Measurements from ENCODE around the gene SGCD.
A peak's percentile ranks its signal among the peaks of the same experiment; 100 is the strongest.

SGCD gene

DNA sequence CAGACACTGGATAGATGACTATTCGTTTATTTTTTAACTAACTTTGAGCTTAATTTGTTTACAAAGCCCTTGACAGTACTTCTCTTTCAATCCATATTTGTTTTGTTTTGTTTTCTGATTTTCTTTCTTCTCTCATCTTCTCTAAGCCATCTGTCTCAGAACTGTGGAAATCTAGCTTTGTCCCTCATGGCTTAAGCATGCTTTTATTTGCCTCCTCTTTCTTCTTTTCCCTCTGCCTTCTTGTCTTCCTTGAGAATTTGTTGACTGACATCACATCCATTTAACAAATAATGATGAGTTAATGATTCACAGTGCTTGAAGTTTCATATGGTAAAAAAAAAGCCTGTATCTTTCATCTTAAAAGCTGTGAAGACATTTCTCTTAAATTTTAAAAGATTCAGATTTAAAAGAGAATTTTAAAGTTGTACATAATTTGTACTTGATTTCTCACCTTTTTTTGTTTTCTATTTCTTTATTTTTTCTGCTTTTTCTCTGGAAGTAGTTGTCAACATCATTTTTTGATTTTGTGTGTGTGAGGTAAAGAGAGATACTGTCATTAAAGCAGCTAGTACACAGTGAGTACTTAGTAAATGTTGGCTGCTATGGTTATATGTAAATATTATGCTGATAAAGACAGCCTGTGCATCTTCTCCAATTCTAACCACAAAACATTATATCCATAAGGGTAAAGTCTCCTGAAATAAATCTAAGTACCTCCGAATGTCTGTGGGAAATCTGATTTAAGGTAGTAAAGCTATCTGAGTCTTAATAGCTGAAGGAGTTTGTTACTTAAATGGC, 13.9 kb upstream of the SGCD start:
- no peak overlapping the region for H3K4me3 ChIP-seq (ENCODE audit: low read depth, low read length)
- H3K9ac ChIP-seq, result no peak overlapping the region
- no peaks in the 10 kb centered on the region for H3K79me2 ChIP-seq
- no peaks in the 10 kb centered on the region for H3K4me1 ChIP-seq
- H2AFZ ChIP-seq, result no peak overlapping the region
- TF ChIP-seq, protein P1, sequence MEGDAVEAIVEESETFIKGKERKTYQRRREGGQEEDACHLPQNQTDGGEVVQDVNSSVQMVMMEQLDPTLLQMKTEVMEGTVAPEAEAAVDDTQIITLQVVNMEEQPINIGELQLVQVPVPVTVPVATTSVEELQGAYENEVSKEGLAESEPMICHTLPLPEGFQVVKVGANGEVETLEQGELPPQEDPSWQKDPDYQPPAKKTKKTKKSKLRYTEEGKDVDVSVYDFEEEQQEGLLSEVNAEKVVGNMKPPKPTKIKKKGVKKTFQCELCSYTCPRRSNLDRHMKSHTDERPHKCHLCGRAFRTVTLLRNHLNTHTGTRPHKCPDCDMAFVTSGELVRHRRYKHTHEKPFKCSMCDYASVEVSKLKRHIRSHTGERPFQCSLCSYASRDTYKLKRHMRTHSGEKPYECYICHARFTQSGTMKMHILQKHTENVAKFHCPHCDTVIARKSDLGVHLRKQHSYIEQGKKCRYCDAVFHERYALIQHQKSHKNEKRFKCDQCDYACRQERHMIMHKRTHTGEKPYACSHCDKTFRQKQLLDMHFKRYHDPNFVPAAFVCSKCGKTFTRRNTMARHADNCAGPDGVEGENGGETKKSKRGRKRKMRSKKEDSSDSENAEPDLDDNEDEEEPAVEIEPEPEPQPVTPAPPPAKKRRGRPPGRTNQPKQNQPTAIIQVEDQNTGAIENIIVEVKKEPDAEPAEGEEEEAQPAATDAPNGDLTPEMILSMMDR (IDR thresholded peaks at IDR 0.05), result no peak
- no peaks in the 10 kb centered on the region for H3K27me3 ChIP-seq (ENCODE audit: control insufficient read depth, insufficient read depth, low read length)
- no peak overlapping the region for H3K27ac ChIP-seq
- no peak overlapping the region for H3K4me2 ChIP-seq (ENCODE audit: low read length)
- H3K36me3 ChIP-seq (ENCODE audit: control insufficient read depth, insufficient read depth, low read length), result no peaks in the 10 kb centered on the region
- H3K9me3 ChIP-seq (ENCODE audit: control insufficient read depth, low read length), result no peaks in the 10 kb centered on the region

DNA sequence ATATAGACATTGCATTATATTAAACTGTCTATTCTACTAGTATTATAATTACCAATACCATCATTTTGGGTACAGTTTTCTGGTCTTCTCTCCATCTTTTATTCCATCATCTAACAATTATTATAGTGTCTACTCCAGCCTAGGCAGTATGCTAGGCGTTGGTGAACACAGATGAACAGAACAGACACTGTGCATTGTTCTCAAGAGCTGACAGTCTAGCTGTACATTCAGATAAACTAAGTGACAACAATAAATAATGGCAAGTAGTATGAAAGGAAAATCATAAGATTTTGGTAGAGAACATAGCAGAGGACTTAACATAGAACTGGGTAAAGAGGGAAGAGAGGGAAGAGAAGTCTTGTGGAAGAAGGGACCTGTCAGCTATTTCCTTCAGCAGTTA, 12.5 kb upstream of the SGCD start:
- H3K9me3 ChIP-seq (ENCODE audit: control insufficient read depth, low read length), result no peaks in the 10 kb centered on the region
- no peaks in the 10 kb centered on the region for H3K36me3 ChIP-seq (ENCODE audit: control insufficient read depth, insufficient read depth, low read length)
- no peaks in the 10 kb centered on the region for H3K4me1 ChIP-seq
- TF ChIP-seq, protein P1 (IDR thresholded peaks at IDR 0.05), result no peak
- no peak overlapping the region for H3K4me3 ChIP-seq (ENCODE audit: low read depth, low read length)
- H2AFZ ChIP-seq, result no peak overlapping the region
- H3K27ac ChIP-seq, result no peak overlapping the region
- no peak overlapping the region for H3K4me2 ChIP-seq (ENCODE audit: low read length)
- H3K9ac ChIP-seq, result no peak overlapping the region
- no peaks in the 10 kb centered on the region for H3K27me3 ChIP-seq (ENCODE audit: control insufficient read depth, insufficient read depth, low read length)
- no peaks in the 10 kb centered on the region for H3K79me2 ChIP-seq

DNA sequence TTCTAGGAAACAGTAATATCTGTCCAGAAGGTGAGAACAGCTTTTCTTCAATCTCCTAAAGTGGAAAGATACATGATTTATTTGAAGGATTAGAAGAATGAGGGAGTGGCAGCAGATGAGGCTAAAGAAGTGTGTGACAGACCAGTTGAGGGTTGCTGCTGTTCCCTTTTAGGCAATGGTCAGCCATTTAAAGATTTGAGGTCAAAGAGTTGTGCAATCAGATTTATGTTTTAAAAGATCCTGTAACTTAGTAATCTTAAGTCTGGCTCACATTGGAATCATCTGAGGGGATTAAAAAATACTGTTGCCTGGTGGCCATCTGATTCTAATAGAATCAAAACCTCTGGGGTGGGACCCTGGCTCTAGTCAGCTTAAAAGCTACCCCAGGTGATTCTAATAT, 4.3 kb upstream of the SGCD start:
- Histone ChIP-seq H3K4me2 (ENCODE audit: low read length) (no peak overlapping the region), H3K27ac (no peak overlapping the region), H3K4me1 (peaks cover 10% of the 10 kb centered on the region), H3K79me2 (no peaks in the 10 kb centered on the region), H3K9me3 (ENCODE audit: control insufficient read depth, low read length) (no peaks in the 10 kb centered on the region), H3K9ac (no peak overlapping the region), H2AFZ (no peak overlapping the region), H3K36me3 (ENCODE audit: control insufficient read depth, insufficient read depth, low read length) (no peaks in the 10 kb centered on the region), H3K4me3 (ENCODE audit: low read depth, low read length) (no peak overlapping the region), H3K27me3 (ENCODE audit: control insufficient read depth, insufficient read depth, low read length) (no peaks in the 10 kb centered on the region)
- TF ChIP-seq, protein P1 (IDR thresholded peaks at IDR 0.05), result no peak

DNA sequence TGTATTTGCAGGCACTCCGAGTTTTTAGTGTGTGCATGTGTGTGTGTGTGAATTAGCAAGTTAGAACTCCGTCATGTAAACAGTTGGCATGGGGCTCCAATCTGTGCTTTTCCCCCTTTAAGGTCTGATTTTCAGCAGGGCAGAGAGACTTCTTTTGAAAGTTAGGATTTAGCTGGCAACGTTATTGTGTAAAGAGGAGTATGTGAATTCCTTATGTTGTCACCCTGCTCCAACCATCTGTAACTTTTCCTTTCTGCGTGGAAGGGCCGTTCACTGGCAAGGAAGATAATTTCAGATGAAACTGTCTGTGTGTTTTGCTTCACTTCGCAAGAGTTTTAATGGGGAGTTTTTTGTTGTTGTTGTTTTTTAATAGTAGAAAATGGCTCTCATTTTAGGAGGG, 332 bp downstream of the SGCD start:
- Histone ChIP-seq H3K27me3 (ENCODE audit: control insufficient read depth, insufficient read depth, low read length) (no peaks in the 10 kb centered on the region), H3K27ac (peak overlapping the region; percentile 17), H3K4me1 (peaks cover 10% of the 10 kb centered on the region), H3K4me2 (ENCODE audit: low read length) (no peak overlapping the region), H2AFZ (peak overlapping the region; percentile 45), H3K79me2 (no peaks in the 10 kb centered on the region), H3K9me3 (ENCODE audit: control insufficient read depth, low read length) (no peaks in the 10 kb centered on the region), H3K4me3 (ENCODE audit: low read depth, low read length) (no peak overlapping the region), H3K36me3 (ENCODE audit: control insufficient read depth, insufficient read depth, low read length) (no peaks in the 10 kb centered on the region), H3K9ac (no peak overlapping the region)
- TF ChIP-seq, protein P1 (IDR thresholded peaks at IDR 0.05), result no peak

DNA sequence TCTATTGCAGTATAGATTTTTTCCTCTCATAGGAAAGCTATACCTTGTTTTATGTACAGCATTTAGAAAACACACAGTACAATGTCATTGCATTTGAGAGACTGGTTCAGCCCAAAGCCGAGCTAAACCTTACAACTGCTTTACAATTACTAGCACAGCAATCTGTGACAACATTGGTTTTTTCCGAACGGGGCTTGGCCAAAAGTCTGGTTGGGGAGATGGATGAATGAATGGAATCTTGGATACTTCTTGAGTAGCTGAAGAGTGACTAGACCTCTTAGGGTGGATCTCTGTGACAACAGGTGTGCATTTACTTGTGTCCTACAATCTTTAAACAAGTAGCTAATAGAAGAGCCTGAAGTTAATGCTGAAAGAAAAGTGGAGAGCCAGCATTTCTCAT, 1.2 kb downstream of the SGCD start:
- peaks cover 10% of the 10 kb centered on the region for H3K4me1 ChIP-seq
- no peaks in the 10 kb centered on the region for H3K79me2 ChIP-seq
- no peak overlapping the region for H3K4me3 ChIP-seq (ENCODE audit: low read depth, low read length)
- no peak overlapping the region for H3K9ac ChIP-seq
- no peak overlapping the region for H3K27ac ChIP-seq
- no peaks in the 10 kb centered on the region for H3K36me3 ChIP-seq (ENCODE audit: control insufficient read depth, insufficient read depth, low read length)
- H3K27me3 ChIP-seq (ENCODE audit: control insufficient read depth, insufficient read depth, low read length), result no peaks in the 10 kb centered on the region
- no peaks in the 10 kb centered on the region for H3K9me3 ChIP-seq (ENCODE audit: control insufficient read depth, low read length)
- TF ChIP-seq, protein P1 (IDR thresholded peaks at IDR 0.05), result no peak
- no peak overlapping the region for H3K4me2 ChIP-seq (ENCODE audit: low read length)
- H2AFZ ChIP-seq, result no peak overlapping the region
